ENCODE measurements around the gene CTSG. TPM values are rescaled to one million over a fixed set of nuclear protein-coding genes. Genes with fewer than 3 reads are reported as not detected.
"Not testable (repeated sequence)": the region's sequence is repeated elsewhere in the genome, so short reads cannot be mapped to it uniquely, and the experiment has no call there.

CTSG gene, protein sequence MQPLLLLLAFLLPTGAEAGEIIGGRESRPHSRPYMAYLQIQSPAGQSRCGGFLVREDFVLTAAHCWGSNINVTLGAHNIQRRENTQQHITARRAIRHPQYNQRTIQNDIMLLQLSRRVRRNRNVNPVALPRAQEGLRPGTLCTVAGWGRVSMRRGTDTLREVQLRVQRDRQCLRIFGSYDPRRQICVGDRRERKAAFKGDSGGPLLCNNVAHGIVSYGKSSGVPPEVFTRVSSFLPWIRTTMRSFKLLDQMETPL
- total RNA-seq (2014; rRNA removed; shearing (Covaris generic)) = not detected in 2 replicates

DNA sequence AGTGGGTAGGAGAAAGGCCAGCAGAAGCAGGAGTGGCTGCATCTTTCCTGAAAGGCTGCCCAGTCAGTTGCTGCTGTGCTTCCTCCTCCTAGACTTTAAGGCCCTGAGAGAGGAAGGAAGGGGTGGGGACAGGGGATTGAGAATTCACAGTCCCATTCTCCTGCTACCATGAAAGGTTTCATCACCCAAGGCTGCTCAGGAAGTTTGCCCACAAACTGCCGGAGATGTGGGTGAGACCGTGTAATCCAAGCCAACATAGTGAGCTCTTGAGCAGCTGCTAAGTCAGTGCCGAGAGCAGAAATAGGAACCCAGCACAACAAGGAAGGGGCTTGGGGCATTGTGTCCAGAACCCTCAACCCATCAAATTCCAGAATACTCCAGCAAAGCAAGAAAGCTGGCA is at the start of gene CTSG:
CTSG (minus strand) TSS at position 69 of the 400 bp plus-strand sequence; CDS start at position 42, 27 bp downstream.
- in situ Hi-C loops (cut with HindIII; ENCODE audit: low sequenced_read_pairs) = no loop called here
- DNase-seq (ENCODE audit: low spot score) = no peak

DNA sequence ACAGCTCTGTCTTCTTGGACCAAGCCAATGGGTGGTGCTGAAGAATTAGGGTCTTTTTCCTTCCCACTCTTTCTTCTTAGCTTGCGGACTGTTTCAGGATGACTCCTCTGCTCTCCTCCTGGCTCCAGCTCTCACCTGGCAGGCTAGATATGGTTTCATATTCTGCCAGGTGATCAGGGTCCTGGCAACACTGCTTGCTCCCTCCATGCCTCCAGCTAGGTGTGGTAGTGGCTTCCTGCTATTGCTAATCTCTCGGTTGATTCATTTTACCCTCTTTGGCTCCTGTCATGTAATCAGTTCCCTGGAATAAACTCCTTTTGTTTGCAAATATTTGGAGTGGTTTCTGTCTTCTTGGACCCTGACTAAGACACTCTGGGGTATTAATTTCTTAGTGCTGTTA is 37.7 kb upstream of the CTSG start:
- DNase-seq (ENCODE audit: low spot score) = no peak
- in situ Hi-C loops (cut with HindIII; ENCODE audit: low sequenced_read_pairs) = no loop called here

- in situ Hi-C loops (cut with HindIII; ENCODE audit: low sequenced_read_pairs) = no loop called here
- DNase-seq (ENCODE audit: low spot score) = no peak
Observed at GRCh38 chr14:24613241-24613640, 37.2 kb upstream of the CTSG start.

GRCh38 chr14:24612196-24612595 is 36.1 kb upstream of the CTSG start:
- in situ Hi-C loops (cut with HindIII; ENCODE audit: low sequenced_read_pairs) = no loop called here
- DNase-seq (ENCODE audit: low spot score) = no peak

DNA sequence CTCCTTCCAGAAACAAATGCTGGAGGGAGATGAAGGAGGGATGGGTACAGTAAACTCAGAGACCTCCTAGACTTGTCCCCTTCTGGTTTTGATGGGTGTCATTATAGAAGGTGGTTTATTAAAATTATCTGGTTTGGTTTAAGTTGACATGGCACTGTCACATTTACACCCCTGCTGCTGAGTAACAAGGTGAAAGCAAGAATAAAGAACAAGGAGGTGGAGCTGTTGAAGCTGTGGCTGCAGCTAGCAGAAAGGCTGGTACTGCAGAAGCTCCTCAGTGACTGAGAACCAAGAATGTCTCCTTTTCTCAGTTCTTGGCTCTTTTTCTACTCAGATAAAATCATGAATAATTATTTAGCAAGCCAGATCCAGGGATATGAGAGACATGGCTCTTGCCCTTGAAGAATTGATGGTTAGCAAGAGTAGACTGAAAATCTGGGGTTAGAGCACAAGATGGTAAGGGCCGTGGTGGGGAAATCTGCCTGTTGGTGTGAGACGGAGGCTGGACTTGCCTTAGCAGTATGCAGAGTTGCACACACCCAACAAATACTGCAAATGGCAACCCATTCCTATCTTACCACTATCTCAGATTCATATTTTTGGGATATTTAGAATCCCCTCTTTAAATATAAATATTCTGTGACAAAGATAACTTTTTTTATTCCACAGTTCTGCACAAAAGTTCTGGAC is 33.8 kb upstream of the CTSG start, which contains the start of gene GZMH:
GZMH (minus strand) TSS at position 31 of the 690 bp plus-strand sequence. CDS start 72 bp downstream, outside the sequence.
- DNase-seq (ENCODE audit: low spot score) = no peak
- in situ Hi-C loops (cut with HindIII; ENCODE audit: low sequenced_read_pairs) = no loop called here

- no peak for DNase-seq (ENCODE audit: low spot score)
- in situ Hi-C loops (cut with HindIII; ENCODE audit: low sequenced_read_pairs) = no loop called here
Observed at GRCh38 chr14:24607635-24608514, 31.8 kb upstream of the CTSG start.

GRCh38 chr14:24607081-24607480 is 31.0 kb upstream of the CTSG start:
- no peak for DNase-seq (ENCODE audit: low spot score)
- in situ Hi-C loops (cut with HindIII; ENCODE audit: low sequenced_read_pairs) = no loop called here

DNA sequence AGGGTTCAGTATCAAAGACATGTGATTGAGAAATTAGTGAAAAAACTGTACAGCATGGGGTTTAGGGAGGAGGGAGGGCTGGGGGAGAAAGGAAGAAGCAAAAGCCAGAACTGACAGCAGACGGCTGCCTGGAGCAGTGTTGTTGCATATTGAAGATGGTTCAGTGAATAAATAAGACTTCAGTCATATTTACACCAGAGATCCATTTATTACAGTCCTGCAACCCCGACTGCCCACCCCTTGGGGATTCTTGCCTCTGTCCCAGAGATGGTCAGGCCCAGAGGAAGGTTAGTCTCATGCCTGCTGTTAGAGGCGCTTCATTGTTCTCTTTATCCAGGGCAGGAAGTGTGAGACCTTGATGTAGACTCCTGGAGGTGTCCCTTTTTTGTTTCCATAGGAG is 30.2 kb upstream of the CTSG start:
- in situ Hi-C loops (cut with HindIII; ENCODE audit: low sequenced_read_pairs) = no loop called here
- DNase-seq (ENCODE audit: low spot score) = no peak

- in situ Hi-C loops (cut with HindIII; ENCODE audit: low sequenced_read_pairs) = no loop called here
- peak; percentile 1 for DNase-seq (ENCODE audit: low spot score)
Observed at GRCh38 chr14:24605435-24606190, 29.6 kb upstream of the CTSG start.

GRCh38 chr14:24597403-24597802 is 21.4 kb upstream of the CTSG start:
- in situ Hi-C loops (cut with HindIII; ENCODE audit: low sequenced_read_pairs) = no loop called here
- DNase-seq (ENCODE audit: low spot score) = no peak

DNA sequence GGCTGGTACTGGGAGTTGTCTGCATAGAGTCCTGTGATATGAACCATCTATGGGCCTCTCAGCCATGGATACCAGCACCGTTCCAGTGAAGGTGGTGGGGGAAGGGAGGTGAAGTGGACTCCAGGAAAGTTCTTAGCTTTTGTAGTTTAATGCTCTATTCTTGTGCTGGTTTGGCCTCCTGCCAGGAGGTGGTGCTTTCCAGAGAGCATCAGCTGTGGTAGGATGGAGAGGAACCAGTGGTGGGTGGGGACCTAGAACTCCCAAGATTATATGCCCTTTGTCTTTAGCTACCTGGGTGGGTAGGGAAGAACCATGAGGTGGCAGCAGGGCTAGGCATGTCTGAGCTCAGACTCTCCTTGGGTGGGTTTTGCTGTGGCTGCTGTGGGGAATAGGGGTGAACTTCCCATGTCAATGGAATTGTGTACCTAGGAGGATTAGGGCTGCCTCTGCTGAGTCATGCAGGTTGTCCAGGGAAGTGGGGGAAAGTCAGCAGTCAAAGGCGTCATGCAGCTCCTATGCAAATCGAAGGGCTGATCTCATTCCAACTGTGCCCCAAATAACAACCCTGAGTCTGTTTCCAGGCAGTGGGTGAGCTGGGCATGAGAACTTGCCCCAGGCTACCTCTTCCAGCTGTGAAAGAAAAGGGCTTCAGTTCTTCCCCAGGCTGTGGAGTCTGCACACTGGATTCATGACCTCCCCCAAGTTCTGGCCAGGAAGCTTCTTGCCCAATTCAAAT is 19.2 kb upstream of the CTSG start:
- DNase-seq (ENCODE audit: low spot score) = no peak
- in situ Hi-C loops (cut with HindIII; ENCODE audit: low sequenced_read_pairs) = no loop called here

GRCh38 chr14:24591004-24591403 is 15.0 kb upstream of the CTSG start:
- DNase-seq (ENCODE audit: low spot score); in situ Hi-C loops (cut with HindIII; ENCODE audit: low sequenced_read_pairs): not testable (repeated sequence)

DNA sequence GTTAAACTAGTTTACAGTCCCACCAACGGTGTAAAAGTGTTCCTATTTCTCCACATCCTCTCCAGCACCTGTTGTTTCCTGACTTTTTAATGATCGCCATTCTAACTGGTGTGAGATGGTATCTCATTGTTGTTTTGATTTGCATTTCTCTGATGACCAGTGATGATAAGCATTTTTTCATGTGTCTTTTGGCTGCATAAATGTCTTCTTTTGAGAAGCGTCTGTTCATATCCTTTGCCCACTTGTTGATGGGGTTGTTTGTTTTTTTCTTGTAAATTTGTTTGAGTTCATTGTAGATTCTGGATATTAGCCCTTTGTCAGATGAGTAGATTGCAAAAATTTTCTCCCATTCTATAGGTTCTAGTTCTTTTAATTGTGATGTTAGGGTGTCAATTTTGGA is 8.4 kb upstream of the CTSG start:
- DNase-seq (ENCODE audit: low spot score); in situ Hi-C loops (cut with HindIII; ENCODE audit: low sequenced_read_pairs): not testable (repeated sequence)

DNA sequence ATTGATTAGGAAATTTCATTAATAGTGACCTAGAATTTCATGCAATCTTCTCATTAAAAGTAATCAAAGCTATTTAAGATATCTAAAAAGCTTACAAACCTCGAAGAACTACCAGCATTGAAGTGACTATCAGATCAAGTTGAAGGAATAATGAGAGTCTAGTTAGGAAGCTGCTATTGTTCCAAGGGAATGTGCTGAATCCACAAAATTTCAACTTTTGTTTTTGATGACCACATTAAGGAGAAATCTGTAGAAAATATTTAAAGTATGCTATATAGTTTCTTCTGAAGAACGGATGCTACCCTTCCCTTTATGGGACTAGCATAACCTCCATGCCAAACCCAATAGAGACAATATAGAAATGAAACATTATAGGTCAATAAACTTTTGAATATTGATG is 2.5 kb upstream of the CTSG start:
- DNase-seq (ENCODE audit: low spot score) = no peak
- in situ Hi-C loops (cut with HindIII; ENCODE audit: low sequenced_read_pairs) = no loop called here

GRCh38 chr14:24576771-24577170 is 721 bp upstream of the CTSG start:
- no peak for DNase-seq (ENCODE audit: low spot score)
- in situ Hi-C loops (cut with HindIII; ENCODE audit: low sequenced_read_pairs) = no loop called here

DNA sequence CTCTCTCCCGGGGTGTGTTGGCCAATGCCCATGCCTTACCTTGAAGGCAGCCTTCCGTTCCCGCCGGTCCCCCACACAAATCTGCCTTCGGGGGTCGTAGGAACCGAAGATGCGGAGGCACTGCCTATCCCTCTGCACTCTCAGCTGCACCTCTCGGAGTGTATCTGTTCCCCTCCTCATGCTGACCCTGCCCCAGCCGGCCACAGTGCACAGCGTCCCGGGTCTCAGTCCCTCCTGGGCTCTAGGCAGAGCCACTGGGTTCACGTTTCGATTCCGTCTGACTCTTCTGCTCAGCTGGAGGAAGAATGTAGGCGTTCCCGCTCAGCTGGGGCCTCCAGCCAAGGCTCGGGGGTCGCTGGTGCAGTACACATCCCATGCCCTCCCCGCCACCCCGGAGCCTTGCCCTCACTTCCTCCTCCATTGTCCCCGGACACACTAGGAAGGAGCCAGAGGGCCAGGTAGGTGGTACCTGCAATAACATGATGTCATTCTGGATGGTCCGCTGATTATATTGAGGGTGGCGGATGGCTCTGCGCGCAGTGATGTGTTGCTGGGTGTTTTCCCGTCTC is 1.8 kb downstream of the CTSG start:
- in situ Hi-C loops (cut with HindIII; ENCODE audit: low sequenced_read_pairs) = no loop called here
- DNase-seq (ENCODE audit: low spot score) = no peak

DNA sequence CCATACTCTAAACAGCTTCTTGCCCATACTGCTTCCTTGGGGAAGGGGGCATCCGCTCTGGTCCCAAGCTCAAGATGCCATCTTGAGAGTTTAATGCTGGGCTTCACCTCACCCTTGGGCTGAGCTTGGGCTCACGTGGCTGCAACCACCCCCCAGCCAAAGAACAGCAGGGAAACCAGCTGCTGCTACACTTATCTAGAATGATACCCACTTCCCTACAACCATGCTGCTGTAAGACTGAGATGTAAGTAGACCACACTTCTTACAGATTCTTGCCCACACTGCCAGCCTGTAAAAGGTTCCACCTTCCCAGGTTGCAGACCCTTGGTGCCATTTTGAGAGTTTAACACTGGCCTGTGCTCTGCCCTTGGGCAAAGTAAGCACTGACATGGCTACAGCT is 9.7 kb downstream of the CTSG start:
- in situ Hi-C loops (cut with HindIII; ENCODE audit: low sequenced_read_pairs) = no loop called here

DNA sequence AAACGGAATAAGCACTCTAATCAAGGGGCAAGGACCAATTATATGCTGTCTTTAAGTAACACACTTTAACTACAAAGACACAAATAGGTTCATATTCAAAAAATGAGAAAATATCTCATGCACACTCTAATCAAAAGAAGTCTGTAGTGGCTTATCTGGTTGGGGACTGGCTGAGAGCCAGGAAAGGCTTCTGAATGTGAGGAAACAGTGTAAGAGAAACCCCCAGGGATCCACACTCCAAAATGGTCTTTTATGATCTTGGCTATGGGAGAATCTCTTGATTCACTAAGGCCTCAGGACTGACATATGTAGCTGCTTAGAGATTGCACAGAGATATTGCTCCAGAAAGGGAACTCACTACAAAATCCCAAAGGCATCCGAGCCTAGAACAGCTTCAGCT is 10.3 kb downstream of the CTSG start:
- in situ Hi-C loops (cut with HindIII; ENCODE audit: low sequenced_read_pairs) = no loop called here

More for the DNA sequence above, 9.7 kb downstream of the CTSG start:
- DNase-seq (ENCODE audit: low spot score) = no peak

More for the DNA sequence above, 10.3 kb downstream of the CTSG start:
- DNase-seq (ENCODE audit: low spot score) = no peak

All from G401 (cell line).